Prostate gland (tissue), 2 donors: ENCODE results near the gene MUSTN1.

Source experiments
- CTCF ChIP-seq, 4 experiments: fragments of 200-600 bp in 2 of 4; fragments of 450-650 bp in 2 of 4; sonication (generic) in 2 of 4; IDR thresholded peaks; 1 replicate in 3 of 4; 2 replicates in 1 of 4; pipeline ENCODE4 v1.5.1; 2016 to 2019; ENCODE audit warnings: antibody characterized with exemption in 4 of 4, mild to moderate bottlenecking in 2 of 4, moderate library complexity in 2 of 4
- POLR2A ChIP-seq: fragments of 450-650 bp; IDR thresholded peaks from one replicate; pipeline ENCODE4 v1.6.1; 2016; ENCODE audit warnings: antibody characterized with exemption, mild to moderate bottlenecking
- POLR2AphosphoS5 ChIP-seq: sonication (generic); formaldehyde crosslinking; IDR thresholded peaks from one replicate; pipeline ENCODE4 v1.6.1; 2017; ENCODE audit warnings: antibody characterized with exemption

GRCh38 chr3:52784021-52784621, 50.7 kb downstream of the MUSTN1 start:
- TF ChIP-seq CTCF (IDR thresholded peaks at IDR 0.05) (no peak), POLR2A (no peak), POLR2AphosphoS5 (no peak)
